DMS 273 treated with DMSO at 0.1 percent for 48 hours (cell line): ENCODE measurements around the gene DDX50.
"Not testable (repeated sequence)": the region's sequence is repeated elsewhere in the genome, so short reads cannot be mapped to it uniquely, and the experiment has no call there.

Source experiments
- DNase-seq: peaks from one replicate; lab custom pipeline; 2025; lab: John Stamatoyannopoulos, UW

Gene DDX50, protein sequence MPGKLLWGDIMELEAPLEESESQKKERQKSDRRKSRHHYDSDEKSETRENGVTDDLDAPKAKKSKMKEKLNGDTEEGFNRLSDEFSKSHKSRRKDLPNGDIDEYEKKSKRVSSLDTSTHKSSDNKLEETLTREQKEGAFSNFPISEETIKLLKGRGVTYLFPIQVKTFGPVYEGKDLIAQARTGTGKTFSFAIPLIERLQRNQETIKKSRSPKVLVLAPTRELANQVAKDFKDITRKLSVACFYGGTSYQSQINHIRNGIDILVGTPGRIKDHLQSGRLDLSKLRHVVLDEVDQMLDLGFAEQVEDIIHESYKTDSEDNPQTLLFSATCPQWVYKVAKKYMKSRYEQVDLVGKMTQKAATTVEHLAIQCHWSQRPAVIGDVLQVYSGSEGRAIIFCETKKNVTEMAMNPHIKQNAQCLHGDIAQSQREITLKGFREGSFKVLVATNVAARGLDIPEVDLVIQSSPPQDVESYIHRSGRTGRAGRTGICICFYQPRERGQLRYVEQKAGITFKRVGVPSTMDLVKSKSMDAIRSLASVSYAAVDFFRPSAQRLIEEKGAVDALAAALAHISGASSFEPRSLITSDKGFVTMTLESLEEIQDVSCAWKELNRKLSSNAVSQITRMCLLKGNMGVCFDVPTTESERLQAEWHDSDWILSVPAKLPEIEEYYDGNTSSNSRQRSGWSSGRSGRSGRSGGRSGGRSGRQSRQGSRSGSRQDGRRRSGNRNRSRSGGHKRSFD

DNA sequence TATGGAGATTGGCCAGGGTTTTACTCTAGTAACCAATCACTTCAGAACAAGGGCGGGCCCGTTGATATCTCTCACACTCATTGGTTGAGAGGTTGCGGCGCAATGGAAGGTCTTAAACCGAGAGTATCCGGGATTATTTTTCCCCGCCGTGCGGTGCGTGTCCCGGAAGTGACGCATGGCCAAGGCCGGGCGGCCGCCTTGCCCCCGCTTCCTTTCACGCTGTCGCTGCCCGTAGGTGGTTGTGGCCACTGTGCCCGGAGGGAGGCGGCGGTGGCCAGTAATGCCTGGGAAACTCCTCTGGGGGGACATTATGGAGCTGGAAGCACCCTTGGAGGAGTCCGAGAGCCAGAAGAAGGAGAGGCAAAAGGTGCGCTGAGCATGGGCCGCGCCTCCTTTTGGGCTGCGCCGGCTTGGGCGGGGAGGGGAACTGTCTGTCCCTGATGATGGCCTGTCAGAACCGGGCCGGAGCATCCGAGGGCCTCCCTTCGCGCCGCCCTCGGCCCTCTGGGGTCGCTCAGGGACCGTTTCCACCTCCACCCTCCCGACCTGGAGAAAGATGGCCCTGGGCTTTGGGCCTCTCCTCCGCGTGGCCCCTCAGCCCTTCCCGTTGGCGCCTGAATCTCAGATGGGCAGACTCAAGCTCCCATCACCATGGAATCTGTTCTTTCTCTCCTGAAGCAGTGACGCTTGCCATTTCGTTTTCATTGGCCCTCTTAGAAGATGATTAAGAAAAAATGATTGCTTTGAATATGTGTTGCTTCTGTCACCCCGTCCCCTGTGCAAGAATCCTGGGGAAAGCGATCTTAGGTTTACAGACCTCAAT is at the start of gene DDX50:
Gene DDX50, plus strand, starts transcription at position 211 of the 823 bp plus-strand sequence. Its CDS starts 70 bp downstream, at position 281.
- peak; percentile 94 for DNase-seq

DNA sequence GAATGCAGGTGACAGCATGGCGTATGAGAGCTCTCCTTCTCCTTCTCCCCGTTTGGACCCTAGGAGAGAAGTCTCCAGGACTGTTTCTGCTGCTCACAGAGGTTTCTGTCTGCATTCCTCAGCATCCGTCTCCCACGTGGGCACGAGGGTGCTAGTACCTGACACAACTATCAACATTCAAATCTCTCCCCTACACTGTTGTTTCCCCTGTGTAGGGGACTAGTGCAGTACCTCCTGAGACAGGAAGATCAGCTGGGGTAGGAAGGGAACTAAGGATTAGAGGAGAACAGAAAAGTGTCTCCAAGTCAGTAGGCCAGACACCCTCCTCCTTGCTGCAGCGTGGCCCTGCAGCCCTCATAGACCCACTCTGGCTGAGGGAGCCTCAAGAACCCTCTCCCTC is 44.8 kb upstream of the DDX50 start:
- DNase-seq, result no peak

DNA sequence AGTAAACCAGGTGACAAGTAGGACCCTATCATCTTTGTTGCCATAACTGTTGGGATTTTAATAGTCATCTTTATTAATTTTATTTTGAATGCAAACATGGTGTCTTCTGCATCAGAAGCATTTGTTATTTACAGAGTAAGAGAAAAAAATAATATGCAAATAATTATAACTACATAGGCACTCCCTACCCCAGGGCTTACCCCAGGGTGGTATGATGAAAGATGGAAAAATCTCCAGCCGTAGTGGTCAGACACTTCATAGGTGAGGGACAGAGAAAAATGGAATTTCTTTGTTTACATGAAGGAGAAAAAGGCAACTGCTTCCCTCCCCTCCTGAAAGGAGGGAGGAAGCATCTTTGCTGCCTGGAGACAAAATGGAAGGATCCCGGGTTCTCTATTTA is 44.1 kb upstream of the DDX50 start:
- DNase-seq, result no peak

DNA sequence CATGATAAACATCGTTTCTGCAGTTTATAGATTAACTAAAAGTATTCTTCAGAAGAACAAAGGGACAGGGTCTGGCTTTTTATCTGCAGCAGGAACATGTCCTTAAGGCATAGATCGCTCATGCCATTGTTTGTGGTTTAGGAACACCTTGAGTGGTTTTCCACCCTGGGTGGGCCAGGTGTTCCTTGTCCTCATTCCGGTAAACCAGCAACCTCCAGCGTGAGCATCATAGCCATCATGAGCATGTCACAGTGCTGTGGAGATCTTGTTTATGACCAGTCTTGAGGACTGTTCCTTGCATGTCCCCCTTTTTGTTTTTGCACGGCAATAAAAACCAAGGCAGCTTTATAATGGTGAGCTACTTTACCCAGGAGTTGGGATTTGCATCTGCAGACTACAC is 39.9 kb upstream of the DDX50 start:
- DNase-seq, result no peak

DNA sequence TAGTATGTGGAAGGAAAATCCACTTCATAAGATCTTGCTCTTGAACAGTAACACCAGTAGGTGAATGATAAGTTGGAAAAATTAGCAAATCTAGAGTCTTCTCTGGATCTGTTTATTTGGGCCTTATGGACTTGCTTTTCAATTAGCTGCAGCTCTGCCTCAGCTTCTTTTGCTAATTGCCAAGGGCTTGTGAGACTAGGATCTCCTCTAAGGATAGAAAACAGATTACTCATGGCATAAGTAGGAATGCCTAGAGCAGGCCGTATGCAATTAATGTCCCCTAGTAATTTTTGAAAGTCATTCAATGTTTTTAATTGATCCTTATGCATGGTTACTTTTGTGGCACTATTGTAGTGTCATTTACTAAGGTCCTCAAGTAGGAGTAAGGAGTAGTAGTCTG is 36.5 kb upstream of the DDX50 start:
- no peak for DNase-seq

DNA sequence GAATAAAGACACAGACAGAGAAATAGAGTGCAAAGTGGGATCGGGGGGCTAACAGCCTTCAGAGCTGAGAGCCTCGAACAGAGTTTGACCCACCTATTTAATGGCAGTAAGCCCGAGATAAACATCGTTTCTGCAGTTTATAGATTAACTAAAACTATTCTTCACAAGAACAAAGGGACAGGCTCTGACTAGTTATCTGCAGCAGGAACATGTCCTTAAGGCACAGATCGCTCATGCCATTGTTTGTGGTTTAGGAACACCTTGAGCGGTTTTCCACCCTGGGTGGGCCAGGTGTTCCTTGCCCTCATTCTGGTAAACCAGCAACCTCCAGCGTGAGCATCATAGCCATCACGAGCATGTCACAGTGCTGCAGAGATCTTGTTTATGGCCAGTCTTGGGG is 32.9 kb upstream of the DDX50 start:
- DNase-seq, result not testable (repeated sequence)

DNA sequence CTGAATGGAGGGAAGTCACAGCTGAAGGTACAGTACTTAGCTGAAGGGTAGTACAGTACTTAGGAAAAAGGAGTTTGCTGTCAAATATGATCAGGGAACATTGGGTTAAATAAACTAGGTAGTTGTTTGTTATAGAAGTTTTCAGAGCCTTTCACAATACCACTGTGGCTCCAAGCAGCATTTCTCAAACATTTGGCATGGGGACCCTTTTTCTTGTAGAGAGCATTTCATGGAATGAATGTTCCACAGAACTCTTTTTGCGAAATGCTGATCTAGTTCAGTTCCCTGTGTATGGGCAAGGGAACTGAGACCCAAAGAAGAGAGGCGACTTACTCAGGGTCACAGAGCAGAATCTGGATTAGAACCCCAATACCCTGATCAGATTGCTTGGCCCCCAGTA is 31.5 kb upstream of the DDX50 start:
- no peak for DNase-seq

DNA sequence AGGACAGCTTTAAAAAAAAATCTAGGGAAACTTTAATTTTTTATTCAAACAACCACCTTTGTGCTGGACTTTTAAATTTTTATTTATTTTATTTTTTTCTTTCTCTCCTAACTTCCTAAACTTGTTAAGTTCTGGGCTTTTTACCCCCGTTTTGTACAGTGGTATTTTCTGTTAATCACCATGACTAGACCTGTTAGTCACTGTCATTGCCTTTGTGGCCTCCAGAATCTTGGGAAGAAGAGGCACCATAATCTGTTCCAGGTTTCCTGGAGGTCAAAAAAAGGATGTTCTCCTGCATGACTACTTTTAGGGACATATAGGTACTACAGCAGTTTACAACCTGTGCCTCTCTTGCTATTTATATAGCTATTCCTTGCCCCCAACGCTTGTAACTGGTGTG is 31.1 kb upstream of the DDX50 start:
- DNase-seq, result no peak

DNA sequence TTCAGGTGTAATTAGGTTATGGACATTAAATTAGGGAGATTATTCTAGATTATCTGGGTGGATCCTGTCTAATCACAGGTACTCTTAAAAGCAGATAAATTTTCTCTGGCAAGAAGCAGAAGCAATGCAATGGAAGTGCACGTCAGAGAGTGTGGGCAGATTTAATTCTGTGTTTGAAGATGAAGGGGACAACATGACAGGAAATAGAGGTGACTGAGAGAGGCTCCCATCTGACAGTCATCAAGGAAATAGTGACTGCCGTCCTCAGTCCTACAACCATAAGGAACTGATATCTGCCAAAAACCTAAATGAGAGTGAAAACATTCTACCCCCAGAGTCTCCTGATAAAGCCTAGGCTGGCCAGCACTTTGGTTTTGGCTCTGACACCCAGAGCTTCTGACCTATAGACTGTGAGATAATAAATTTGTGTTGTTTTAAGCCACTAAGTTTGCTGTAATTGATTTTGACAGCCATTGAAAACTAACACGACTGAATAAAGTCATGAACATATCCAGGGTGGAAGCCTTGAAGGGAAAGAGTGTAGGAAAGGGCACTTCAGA is 30.5 kb upstream of the DDX50 start:
- DNase-seq, result no peak

DNA sequence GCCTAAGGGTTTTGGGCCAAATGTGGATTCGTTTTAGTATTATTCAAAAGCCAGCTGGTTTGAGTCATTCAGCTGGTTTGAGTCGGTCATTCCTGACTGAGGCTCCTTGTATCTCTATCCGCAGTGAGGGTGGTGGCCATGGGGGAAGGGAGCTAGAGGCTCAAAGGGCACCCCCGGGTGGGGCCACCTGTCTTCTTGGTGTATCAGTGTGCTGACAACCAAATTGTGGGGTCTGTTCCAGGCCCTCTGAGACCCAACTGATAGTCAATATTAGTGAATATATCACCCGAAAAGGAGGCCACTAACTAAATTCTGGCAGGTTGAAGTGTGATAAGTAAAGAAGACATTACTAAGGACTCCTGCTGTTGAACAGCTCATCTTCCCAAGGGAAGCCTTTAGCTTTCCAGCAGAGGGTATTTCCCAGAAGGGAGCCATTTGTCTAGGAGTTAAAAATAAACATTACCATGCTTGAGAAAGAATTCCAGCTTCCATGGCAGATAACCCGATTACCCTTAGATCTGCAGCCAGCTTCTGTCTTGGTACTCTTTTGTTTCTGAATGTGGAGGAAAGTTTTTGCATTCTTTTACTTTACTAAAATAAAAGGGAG is 29.9 kb upstream of the DDX50 start:
- peak; percentile 14 for DNase-seq

DNA sequence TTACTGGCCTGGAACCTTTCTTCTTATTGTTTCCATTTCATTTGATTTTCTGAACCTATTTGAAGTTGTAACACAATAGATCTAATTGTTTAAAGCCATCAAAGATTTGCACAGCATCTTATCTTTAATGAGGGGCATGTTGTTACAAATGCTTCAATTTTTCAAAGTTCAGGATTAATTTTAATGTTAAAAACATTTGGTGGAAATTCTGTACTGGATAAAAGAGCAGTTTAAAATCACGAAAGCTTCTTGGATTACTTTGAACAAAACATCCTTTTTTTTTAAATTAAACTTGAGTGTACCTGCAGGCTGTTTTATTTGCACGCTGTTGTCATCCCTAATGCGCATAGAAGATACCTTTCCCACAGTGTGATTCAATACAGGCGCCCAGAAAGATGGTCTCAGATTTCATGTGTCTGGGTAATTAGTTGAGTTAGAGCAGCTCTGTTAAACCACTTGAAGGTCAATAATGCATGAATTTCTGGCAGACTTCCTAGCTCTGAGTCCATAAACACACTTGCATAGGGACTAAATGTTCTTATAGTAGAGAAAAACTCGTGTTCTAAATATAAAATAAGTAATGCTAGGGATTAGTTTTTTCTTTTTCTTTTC is 29.3 kb upstream of the DDX50 start:
- DNase-seq, result peak; percentile 69

DNA sequence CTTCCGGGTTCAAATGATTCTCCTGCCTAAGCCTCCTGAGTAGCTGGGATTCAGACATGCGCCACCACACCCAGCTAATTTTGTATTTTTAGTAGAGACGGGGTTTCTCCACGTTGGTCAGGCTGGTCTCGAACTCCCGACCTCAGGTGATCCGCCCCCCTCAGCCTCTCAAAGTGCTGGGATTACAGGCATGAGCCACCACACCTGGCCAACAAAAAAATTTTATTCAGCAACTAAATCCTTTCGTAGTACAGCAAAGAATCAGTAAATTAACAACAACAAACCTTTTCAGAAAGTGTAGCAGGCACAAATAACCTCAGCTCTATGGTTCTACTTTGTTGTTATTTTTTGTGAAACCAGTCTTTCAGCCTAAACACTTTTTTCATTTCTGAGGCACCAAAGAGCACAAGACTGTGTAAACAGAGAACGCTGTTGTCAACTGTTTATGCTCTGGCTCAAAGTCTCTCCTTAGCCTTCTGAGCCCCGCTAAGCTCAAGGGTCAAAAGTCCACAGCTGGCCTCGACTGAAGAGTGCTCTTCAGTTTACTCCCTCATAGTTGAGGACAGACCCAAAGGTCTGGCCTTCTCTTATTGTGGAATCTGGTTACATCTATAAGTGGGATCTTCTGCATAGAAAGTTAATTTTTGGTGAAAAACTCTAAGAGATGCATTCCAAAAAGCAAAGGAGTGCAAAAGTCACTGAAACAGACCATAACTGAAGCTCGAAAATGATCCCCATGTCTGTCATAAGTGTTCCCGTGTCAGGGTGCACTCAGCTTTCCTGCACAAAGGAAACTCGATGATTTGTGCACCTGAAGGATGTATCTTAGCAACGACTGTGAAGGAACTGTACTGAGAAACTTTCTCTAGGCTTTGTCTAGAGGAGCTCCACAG is 24.6 kb upstream of the DDX50 start:
- DNase-seq, result no peak

DNA sequence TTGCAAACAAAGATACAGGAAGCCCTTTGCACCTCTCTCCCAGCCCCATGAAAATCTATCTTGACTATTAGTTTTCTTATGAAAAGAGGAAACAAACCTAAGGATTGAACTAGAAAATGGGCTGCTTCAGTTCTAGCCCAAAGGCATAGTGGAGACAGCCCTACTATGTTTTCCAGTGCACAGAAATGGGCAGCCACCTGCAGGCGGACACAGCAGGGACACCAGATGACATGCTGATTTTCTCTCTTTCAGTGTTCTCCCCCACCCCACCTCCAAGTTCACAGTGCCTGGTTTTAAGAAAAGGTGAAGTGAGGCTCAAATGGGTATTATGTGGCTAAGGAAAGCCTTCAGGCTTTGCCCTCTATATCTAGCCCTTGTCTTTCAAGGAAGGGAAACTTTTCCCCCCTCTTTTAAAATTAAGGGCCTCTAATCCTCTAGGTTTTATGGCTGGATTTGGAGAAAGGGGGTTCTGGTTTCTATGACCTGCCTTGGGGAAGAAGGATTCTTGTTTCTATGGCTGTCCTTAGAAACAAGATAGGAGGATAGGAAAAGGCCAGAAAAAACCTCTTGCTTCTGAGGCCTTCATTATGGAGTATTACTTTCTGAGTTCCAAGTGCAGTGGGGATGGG is 23.5 kb upstream of the DDX50 start:
- no peak for DNase-seq

DNA sequence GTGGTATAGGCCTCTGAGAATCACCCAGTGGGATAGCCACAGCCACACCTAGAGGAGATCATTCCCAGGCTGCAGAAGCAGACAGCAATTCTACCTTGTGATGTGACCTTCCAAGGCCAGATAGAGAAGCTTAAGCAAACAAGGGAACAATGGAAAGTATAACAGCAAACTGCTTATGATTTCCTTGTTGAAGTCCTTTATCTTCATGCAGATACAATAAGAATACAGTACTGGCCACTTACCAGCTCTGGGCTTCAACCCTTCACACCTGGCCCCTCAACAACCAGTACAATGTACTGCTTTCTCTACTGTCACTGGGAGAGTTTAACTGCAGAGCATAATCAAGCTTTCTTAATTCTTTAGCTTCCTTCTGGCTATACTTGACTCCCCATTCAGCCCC is 22.6 kb upstream of the DDX50 start:
- DNase-seq, result no peak

DNA sequence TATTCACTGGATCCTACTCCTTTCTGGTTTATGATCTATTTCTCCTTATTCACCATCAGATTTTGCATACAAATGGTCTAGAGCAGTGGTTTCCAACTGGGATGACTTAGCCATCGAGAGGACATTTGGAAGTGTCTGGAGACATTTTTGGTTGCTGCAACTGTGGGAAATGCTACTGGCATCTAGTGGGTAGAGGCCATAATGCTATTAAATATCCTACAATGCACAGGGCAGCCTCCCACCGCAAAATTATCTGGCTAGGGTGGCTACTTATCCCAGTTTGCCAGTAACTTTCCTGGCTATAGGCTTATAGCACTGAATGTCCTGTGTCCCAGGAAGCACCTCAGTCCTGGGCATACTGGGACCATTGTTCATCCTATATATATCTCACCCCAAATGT is 21.5 kb upstream of the DDX50 start:
- no peak for DNase-seq

DNA sequence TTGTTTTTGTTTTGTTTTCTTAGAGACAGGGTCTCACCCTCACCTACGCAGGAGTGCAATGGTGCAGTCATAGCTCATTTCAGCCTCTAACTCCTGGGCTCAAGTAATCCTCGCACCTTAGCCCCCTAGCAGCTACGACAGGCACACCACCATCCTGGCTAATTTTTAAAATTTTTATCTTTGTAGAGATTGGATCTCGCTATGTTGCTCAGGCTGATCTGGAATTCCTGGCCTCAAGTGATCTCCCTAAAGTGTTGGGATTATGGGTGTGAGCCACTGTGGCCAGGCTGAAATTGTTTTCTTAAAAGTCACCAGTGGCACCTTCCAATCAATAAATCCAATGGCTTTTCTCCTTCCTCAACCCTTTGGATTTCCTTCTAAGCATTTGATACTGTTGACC is 20.9 kb upstream of the DDX50 start:
- no peak for DNase-seq

DNA sequence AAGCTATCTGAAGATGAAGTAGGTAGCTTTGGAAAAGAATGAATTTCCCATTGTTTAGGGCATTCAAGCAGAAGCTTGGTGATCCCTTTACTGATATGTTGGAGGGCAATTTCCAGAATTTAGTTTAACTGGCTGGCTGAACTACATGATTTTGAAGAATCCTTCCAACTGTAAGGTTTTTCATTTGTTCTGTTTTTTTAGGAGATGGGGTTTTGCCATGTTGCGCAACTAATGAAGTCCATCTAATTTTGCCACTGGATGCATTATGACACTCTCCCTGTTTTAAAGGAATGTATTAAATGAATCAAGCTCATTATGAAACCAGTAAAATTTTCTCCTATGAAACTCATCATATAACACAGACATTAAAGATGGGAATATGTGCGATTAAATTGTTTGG is 6.1 kb upstream of the DDX50 start:
- no peak for DNase-seq

DNA sequence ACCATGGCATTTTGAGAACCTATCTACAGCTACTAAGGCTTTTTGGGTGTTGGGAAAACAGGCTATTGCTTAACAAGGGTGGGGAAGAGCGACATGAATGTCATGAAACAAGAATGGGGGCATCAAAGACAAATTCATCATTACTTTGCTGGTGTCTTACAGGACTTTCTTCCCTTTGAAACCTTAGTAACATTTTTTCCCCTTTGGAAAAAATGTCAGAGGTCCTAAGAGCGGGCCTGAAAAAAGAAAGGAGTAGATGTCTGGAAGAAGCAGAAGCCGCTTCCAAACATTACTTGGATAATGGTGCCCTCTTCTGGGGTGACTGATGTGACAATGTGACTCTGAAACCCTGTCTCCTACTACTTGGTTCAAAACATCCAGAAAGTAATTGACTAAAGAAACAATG is 3.8 kb upstream of the DDX50 start:
- peak; percentile 2 for DNase-seq

DNA sequence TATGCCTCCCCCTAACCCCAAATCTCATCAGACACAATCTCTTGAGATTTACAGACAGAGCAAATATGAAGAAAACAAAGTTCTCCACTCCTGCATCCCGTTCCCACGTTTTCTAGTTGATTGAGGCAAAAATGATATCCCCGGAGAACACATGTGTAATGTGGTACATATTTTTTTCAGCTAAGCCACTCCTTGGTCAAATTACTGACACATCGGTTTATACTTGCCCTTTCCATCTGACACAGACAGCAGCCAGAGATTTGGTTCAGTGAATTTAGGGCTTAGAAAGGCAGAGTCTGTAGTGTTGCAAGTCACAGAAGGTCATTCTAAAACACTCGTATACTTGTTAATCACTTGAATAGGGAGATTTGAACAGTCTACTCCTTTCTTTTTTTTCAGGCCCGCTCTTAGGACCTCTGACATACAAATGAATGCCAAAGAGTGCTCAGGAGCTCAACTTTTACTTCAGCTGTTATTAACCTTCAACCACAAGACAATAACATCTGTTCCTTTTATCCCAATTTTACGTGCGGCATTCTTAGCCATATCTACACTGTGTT is 1.8 kb upstream of the DDX50 start:
- DNase-seq, result no peak
